PC-3 (cell line): ENCODE data around the gene P2RX2.

Source experiments
- CTCF ChIP-seq: fragments of 300-600 bp; sonication (generic); conservative IDR thresholded peaks from 2 replicates; pipeline ENCODE4 v1.5.1; 2017; ENCODE audit warnings: antibody characterized with exemption, low read depth, mild to moderate bottlenecking, low read length
- EZH2 ChIP-seq: fragments of 300-600 bp; sonication (generic); IDR thresholded peaks from one replicate; pipeline ENCODE4 v1.6.1; 2017; ENCODE audit warnings: antibody characterized with exemption, mild to moderate bottlenecking, low read length; ENCODE audit not compliant: unreplicated experiment

- TF ChIP-seq CTCF (no peak), EZH2 (no peak)
Measured at GRCh38 chr12:132572106-132572505, 46.5 kb upstream of the P2RX2 start.
